GM18526 (cell line): ENCODE data around the gene TLX1.

Experiments used
- POLR2A ChIP-seq: IDR thresholded peaks from 3 replicates; pipeline ENCODE4 v1.6.1; 2011; ENCODE audit not compliant: insufficient read length; ENCODE audit errors: extremely low read depth

TLX1 gene

DNA sequence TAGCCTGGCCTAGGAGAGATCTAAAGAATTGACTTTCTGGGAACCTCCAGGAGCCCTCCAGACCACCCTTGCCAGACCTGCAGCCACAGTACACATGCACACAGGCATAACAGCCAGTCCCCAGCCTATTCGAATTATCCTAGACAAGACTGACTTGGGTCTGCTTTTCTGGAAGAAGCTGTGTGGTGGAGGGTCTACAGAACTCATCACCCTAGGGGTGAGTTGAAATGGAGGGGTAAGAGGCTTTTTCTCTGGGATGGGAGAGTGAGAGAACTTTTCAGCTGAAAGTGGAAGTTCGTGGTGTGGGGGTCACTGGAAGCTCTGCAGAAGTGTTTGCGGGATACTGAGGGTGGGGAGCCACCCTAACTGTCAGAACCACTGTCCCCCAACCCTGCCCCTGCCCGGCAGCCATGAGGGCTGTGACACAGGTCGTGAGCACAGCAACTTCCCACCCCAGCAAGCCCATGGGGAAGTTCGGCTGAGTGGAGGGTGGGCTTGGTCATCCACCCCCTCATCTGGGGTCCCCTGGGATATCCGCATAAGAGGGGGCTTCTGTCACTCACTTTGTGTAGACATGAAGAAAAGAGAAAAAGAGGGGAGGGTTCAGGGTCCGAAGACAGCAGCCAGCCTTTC lies 7.8 kb downstream of the TLX1 start:
- no peak for TF ChIP-seq POLR2A

DNA sequence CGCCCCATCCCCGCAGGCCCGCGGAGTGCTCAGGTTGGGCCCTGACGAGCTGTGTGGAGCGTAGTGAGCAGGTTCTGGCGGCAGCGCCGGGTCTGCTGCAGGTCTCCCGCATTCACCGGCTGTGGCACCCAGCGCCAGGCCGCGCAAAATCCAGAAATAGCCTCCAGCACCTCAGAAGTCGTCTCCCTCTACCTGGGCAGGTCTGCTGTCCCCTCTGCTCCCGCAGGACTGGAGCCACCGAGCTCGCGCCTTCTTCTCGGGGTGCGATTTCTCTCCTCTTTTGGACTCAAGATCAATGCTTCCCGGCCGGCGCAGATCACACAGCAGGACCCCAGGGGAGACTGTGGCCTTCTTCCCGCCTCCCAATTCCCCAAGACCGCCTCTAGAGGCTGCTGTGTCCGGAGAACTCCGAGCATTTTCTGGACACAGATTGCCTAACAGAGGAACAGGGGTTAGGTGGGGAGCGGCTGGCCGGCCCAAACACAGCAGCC lies 8.4 kb downstream of the TLX1 start:
- TF ChIP-seq POLR2A = no peak

DNA sequence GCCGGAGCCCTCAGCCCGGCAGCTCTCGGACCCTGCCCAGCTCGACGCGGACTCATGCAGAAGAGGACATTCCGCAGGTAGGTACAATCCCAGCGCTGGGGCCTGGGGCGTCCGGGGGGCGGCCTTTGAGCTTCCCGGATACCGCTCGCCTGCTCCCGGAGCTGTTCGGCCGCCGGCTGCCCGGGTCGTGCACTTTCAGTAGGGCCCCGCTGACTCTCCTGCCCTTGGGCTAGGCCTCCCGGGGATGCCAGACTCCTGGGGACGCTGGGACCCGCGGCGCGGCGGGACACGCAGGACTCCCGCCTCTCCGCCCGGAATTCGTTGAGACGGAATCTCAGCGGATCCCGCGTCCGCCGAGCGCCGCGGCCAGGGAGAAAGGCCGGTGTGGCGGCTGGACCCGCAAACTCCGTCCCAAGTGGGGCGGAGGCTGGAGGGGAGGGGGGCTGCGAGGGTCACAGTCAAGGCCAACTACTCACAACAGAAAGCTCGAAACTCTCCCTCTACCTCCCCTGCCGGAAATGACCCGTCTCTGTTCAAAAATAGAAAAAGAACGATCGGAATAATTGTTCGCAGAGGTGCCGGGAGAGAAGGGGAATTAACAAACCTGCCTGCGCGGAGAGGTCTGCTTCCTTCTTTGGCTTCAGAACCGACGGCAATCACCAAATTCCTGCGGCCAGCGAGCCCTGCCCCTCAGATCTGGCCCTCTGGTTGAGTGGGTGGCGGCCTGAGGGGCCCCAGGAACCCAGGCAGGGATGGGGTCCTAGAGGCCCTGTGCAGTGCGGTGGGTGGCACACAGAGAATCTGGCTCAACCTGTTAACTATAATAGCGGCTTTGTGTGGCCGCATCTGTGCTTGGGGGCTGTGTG lies 9.2 kb downstream of the TLX1 start:
- no peak for TF ChIP-seq POLR2A

DNA sequence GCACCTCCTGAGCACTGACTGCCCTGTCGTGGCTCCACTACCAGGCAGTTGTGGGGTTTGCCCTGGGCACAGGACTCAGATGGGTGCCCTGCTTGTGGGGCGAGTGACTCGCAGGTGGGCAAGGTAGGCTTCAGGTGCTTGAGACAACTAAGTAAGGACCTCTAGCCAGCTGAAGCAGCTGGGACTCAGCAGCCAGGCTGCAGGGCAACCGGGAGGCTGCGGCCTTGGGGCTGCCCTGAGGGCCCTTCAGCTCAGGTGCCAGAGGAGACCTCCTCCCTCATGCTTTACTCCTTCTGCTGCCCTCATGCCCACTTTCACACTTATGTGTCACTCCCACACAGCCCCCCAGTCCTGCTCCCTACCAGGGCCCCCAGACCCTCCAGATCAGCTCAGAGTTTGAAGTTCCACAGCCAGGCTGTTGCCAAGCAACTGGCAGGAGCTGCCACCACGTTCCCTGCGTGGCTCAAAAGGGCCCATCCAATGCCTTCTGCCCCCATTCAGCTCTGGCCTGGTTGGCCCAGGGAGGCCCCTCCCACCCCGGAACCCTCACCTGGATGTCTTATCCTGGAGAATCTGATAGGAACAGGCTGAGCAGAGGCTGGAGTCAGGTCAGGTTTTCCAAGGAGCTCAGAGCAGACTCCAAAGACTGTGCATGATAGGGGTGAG lies 10.0 kb downstream of the TLX1 start:
- TF ChIP-seq POLR2A = no peak

DNA sequence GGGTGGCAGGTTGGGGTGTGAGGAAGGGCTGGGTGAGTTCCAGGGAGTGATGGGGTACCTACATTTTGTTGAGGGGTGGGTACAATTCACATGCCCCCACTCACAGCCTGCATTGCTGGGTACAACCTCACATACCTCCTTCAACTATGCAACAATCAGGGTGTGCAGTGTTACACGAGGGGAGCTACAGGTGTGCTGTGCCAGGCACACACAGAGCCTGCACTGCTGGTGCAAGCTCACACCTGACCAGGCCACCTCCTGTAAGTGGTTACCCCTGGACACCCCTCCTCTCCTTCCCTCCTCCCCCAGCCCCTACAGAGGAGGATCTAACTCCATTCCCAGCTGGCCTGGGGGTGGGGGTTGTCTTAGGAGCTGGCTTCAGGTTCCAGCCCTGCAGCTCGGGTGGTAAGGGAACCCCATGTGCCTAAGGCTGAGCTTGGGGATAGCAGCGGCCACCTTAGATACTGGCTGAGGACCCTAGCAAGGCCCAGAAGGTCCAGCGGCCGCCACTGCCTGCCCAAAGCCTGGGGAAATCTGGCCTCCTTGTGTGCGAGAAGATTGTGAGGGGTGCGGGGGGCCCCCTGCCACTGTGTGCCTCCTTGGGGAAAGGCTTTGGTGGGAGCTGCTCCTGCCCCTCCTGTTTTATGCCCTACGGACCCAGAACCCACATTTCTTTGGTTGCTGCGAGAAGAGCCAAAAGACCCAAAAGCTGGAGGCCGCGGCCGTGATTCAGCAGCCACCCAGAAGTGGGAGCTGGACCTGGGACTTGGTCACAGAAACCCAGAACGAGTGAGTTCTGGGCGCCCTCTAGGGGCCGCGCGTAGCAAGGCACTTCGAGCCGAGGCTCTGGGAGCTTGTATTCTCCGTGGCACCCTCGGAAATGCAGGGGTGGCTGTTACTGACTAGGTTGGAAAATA lies 10.8 kb downstream of the TLX1 start:
- no peak for TF ChIP-seq POLR2A

DNA sequence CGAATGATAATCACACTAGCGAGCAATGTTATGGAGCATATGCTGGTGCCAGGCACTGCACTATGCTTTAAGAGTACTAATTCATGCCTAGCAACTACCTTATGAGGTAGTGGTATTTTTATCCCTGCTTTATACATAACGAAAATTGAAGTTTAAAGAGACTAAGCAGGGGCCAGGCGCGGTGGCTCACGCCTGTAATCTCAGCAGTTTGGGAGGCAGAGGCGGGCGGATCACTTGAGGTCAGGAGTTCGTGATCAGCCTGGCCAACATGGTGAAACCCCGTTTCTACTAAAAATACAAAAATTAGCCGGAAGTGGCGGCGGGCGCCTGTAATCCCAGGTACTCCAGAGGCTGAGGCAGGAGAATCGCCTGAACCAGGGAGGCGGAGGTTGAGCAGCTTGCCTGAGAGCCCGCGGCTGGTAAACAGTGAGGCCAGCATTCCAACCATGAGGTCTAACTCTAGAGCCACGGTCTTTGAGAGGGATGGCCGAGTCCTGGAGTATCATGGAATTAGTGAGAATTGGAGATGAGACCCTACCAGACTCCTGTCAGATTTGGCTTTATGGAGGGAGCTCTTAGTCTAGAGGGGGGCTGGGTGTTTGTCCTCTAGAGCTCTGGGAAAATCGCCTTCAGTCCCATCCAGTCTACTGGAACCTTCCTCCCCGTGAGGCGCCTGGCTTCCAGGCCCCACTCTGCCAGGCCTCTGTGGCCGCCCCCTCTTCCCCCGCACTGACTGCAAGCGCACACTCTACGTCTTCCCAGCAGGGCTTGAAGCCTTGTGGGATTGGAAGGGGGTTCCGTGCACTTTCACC lies 11.6 kb downstream of the TLX1 start:
- no peak for TF ChIP-seq POLR2A

DNA sequence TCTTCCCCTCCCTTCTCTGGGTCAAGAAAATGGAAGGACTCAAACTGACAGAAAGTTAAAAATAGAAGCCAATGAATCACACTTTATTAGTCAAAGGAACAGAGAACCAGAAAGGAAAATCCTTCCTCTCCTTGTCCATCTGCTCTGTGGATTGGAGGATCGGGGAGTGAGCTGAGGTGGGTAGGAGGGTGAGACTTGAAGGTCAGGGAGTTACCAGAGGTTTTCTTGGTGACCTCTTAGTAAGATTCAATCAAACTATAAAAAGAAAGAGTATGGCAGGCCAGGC lies 12.2 kb downstream of the TLX1 start:
- no peak for TF ChIP-seq POLR2A

DNA sequence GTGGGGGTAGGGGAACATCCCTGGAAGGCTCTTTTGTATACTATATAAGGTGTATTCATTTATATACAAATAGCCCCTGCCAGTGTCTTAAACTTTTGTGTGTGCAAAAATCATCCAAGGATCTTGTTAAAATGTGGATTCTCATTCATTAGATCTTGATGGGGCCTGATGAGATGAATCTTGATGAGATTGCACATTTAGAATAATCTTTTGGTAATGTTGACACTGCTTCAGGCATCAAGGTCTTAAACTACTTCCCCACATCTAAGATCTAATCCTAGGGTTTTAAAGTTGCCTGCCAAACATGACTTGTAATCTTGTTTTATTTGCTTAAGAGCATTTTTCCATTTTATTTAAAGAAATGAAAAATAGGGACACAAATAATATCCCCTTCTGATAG lies 13.0 kb downstream of the TLX1 start:
- TF ChIP-seq POLR2A = no peak

DNA sequence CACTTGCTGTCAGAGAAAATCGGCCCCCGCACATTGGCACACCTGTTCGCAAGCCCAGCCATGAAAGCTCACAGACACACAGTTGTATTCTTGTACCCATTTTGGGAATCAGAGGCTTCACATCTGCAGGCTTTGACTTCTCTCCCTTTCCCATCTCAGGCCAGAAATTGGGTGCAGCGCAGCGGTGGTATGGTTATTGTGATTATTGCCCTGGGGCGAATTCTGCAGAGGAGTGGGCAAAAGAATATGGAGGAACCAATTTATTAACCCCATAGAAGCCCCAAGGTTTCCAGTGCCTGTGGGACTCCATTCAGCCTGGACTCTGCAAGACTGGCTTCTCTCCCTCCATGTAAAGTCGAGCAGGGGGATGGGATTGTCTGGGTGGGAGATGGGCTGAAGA lies 14.0 kb downstream of the TLX1 start:
- no peak for TF ChIP-seq POLR2A

DNA sequence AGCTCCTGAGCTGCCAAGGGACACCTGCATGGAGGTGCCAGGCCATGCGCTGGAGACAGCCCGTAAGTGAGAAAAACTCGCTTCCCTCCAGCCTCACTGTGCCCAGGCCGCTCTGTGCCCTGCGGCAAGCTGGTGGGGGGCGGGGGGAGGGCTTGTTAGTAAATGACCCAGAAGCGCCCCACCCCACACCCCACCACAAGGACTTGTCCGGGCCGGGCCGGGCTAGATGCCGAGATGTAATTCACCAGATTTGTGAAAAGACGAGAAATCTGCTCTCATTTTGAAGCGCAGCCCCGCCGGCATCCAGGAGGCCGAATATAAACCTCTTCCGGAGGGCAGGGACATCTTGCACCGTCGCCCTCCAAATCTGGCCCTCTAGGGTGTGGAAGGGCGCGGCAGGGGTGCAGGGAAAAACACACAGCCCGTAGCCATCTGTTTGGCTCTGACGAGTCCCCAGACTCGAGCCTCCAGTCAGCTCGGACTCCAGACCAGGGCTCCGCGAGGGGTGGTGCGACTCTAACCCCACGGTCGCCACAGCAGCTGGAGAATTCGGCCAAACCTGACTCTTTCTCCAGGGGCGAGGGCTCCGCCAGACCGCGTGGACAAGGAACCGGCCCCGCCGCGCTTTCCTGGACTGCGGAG lies 14.8 kb downstream of the TLX1 start:
- no peak for TF ChIP-seq POLR2A

DNA sequence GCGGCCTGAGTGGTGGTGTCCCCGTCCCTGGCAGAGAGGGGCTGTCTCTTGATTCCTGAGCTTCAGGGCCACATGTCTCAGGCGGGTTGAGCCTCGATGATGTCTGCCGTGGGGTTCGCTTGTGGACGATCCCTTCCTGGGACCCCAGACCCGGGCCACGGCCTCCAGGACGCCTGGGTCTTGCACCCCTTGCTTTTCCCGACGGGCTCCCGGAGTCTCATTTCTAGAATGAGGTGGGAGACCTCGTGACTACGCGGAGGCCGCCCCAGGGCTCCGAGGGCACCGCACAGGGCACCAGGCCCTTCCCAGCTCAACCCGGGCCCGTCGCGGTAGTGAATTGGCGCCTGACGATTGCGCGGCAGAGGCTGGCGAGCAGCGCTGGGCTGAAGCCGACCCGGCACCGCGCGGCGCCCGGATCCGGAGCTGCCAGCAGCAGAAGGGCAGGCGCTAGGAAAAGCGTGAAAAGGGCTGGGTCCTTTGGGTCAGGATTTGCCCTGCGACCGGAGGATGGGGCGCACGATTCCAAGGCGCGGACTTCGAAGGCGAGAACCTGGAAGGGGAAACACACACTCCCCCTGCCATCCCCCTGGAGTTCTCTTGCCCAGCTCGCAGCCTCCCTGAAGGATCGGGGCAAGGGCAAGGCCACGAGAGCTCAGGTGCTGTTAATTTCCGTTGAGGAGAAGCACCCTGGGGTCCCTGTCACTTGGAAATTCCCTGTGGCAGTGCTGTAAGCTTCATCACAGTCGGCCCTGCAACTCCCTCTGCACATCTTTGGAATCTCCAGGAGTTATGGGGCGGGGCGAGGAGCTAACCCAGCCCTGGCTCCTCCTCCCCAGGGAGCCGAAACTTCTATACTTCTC lies 15.5 kb downstream of the TLX1 start:
- TF ChIP-seq POLR2A = no peak

DNA sequence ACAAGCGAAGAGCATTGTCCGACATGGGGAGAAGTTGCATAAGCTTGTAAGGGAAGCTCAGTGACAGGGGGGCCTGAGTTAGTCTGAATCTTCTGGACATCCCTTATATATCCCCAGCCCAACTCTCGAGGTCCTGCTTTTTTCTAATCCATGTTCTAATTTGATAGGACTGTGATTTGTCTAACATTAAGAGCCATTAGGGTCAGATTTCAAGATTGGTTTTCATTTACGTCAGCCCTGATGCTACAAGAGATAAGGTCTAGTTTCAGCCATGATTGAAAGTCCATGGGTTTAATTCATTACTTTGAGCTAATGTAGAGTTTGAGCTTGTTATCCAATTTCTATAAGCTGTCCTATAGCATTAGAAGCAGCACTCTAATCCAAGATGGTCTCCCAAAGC lies 20.3 kb downstream of the TLX1 start:
- TF ChIP-seq POLR2A = no peak

DNA sequence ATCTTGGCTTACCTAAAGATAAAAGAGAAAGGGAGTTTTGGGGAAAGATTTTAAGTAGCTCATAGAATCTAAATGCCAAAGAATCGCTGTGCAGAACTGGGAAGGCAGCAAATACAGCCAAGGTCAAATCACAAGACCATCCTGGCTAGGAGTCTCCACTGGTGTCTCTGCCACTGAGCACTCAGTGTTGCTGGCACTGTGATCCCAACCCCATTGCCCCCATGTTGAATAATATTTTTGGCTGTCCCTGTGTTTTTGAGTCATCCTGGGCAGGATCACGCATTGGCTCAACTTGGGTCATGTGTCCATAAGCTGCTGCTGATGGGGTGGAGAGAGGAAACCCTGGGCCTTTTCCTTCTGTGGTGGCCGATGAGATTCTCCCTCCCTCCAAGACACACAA lies 21.2 kb downstream of the TLX1 start:
- no peak for TF ChIP-seq POLR2A
